Measurements from ENCODE around the gene ARRB1. TPM values are rescaled to one million over a fixed set of nuclear protein-coding genes. Genes with fewer than 3 reads are reported as not detected.

The ARRB1 gene
- total and polyA plus RNA-seq, 4 donors = 3.3 to 21.2 (median 12.5) TPM

GRCh38 chr11:75225794-75226193 lies 125.7 kb downstream of the ARRB1 start:
- no peak overlapping the region for H3K4me3 ChIP-seq (ENCODE audit: low read depth in 1 of 3, low read length in 3 of 3)
- H3K9me3 ChIP-seq (ENCODE audit: control insufficient read depth in 4 of 4, low read length in 3 of 4) = no peaks in the 10 kb centered on the region
- H3K27me3 ChIP-seq (ENCODE audit: control insufficient read depth in 4 of 4, insufficient read depth in 4 of 4, low read length in 3 of 4) = no peaks in the 10 kb centered on the region
- H3K9ac ChIP-seq (ENCODE audit: low read depth in 1 of 2, low read length in 2 of 2) = no peak overlapping the region
- 70% methylated on average over 4 of the region's 4 CpGs for WGBS
- no peak overlapping the region for H3K27ac ChIP-seq (ENCODE audit: low read depth in 1 of 2, low read length in 2 of 2)
- TF ChIP-seq HNF4A (conservative IDR thresholded peaks at IDR 0.05) (no peak), EGR1 (IDR thresholded peaks at IDR 0.05; ENCODE audit: low read depth in 2 of 2) (no peak), RXRA (IDR thresholded peaks at IDR 0.05) (no peak), NR2F2 (IDR thresholded peaks at IDR 0.05) (no peak), JUND (IDR thresholded peaks at IDR 0.05) (no peak), FOXA2 (IDR thresholded peaks at IDR 0.05) (no peak), ATF3 (IDR thresholded peaks at IDR 0.05) (no peak), FOXA1 (IDR thresholded peaks at IDR 0.05) (no peak), GABPA (IDR thresholded peaks at IDR 0.05 in 1 of 2, conservative IDR thresholded peaks at IDR 0.05 in 1 of 2) (no peak), TAF1 (conservative IDR thresholded peaks at IDR 0.05) (no peak), RAD21 (IDR thresholded peaks at IDR 0.05) (no peak)
- TF ChIP-seq, protein P1, sequence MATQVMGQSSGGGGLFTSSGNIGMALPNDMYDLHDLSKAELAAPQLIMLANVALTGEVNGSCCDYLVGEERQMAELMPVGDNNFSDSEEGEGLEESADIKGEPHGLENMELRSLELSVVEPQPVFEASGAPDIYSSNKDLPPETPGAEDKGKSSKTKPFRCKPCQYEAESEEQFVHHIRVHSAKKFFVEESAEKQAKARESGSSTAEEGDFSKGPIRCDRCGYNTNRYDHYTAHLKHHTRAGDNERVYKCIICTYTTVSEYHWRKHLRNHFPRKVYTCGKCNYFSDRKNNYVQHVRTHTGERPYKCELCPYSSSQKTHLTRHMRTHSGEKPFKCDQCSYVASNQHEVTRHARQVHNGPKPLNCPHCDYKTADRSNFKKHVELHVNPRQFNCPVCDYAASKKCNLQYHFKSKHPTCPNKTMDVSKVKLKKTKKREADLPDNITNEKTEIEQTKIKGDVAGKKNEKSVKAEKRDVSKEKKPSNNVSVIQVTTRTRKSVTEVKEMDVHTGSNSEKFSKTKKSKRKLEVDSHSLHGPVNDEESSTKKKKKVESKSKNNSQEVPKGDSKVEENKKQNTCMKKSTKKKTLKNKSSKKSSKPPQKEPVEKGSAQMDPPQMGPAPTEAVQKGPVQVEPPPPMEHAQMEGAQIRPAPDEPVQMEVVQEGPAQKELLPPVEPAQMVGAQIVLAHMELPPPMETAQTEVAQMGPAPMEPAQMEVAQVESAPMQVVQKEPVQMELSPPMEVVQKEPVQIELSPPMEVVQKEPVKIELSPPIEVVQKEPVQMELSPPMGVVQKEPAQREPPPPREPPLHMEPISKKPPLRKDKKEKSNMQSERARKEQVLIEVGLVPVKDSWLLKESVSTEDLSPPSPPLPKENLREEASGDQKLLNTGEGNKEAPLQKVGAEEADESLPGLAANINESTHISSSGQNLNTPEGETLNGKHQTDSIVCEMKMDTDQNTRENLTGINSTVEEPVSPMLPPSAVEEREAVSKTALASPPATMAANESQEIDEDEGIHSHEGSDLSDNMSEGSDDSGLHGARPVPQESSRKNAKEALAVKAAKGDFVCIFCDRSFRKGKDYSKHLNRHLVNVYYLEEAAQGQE (IDR thresholded peaks at IDR 0.05) = no peak
- no peaks in the 10 kb centered on the region for H3K36me3 ChIP-seq (ENCODE audit: control insufficient read depth in 4 of 4, insufficient read depth in 3 of 4, low read depth in 1 of 4, low read length in 3 of 4)
- no peaks in the 10 kb centered on the region for H3K4me1 ChIP-seq (ENCODE audit: control insufficient read depth in 4 of 4, insufficient read depth in 4 of 4, low read length in 3 of 4)
- DNase-seq (ENCODE audit: low spot score) = no peak

DNA sequence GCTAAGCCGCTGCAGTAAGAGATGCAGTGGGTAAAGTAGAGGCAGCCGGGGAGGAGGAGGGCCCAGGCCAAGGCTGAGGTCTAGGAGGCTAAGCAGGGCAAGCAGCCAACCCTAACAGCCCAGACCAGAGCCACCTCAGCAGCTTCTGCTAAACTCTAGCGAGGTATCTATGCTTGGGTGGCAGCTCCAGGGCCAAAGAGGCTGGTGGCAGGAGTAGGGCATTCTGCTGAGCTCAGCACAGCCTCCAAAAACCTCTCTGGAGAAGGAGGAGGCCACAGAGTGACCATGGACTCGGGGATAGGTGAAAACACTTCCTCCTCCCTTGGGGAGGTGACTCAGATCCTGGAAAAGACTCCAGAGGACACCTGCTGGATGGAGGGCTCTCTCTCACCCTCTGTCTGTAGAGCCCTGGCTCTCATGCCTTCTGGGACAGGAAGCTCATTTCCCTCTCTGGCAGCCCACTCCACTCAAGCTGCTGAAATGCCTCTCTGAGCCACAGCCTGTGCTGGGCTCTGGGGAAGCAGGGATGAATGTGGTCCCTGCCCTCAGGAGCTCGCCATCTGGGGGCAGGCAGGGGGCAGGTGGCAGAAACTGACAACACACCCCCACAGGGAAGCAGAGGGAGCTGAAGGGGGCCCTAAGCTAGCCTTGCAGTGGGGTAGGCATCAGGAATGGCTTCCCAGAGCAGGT lies 127.4 kb downstream of the ARRB1 start:
- 72% methylated on average over 5 of the region's 5 CpGs for WGBS

More for the DNA sequence above, 127.4 kb downstream of the ARRB1 start:
- no peak for DNase-seq (ENCODE audit: low spot score)
- TF ChIP-seq, protein P2, sequence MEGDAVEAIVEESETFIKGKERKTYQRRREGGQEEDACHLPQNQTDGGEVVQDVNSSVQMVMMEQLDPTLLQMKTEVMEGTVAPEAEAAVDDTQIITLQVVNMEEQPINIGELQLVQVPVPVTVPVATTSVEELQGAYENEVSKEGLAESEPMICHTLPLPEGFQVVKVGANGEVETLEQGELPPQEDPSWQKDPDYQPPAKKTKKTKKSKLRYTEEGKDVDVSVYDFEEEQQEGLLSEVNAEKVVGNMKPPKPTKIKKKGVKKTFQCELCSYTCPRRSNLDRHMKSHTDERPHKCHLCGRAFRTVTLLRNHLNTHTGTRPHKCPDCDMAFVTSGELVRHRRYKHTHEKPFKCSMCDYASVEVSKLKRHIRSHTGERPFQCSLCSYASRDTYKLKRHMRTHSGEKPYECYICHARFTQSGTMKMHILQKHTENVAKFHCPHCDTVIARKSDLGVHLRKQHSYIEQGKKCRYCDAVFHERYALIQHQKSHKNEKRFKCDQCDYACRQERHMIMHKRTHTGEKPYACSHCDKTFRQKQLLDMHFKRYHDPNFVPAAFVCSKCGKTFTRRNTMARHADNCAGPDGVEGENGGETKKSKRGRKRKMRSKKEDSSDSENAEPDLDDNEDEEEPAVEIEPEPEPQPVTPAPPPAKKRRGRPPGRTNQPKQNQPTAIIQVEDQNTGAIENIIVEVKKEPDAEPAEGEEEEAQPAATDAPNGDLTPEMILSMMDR (IDR thresholded peaks at IDR 0.05; ENCODE audit: low read depth, low read length, missing input control) = peak; percentile 6
- TF ChIP-seq, protein P1 (IDR thresholded peaks at IDR 0.05) = no peak
- TF ChIP-seq GABPA (IDR thresholded peaks at IDR 0.05 in 1 of 2, conservative IDR thresholded peaks at IDR 0.05 in 1 of 2) = no peak
- no peak for TF ChIP-seq HNF4A (conservative IDR thresholded peaks at IDR 0.05)
- no peak for TF ChIP-seq FOXA1 (IDR thresholded peaks at IDR 0.05)
- TF ChIP-seq HNF4G (IDR thresholded peaks at IDR 0.05) = no peak
- TF ChIP-seq NR2F2 (IDR thresholded peaks at IDR 0.05) = no peak
- no peak for TF ChIP-seq EGR1 (IDR thresholded peaks at IDR 0.05; ENCODE audit: low read depth in 2 of 2)
- TF ChIP-seq ATF3 (IDR thresholded peaks at IDR 0.05) = no peak
- TF ChIP-seq YY1 (IDR thresholded peaks at IDR 0.05) = no peak
- peak; percentile 6 to 23 for TF ChIP-seq RAD21 (IDR thresholded peaks at IDR 0.05)
- Histone ChIP-seq H3K9ac (ENCODE audit: low read depth in 1 of 2, low read length in 2 of 2) (no peak overlapping the region), H3K36me3 (ENCODE audit: control insufficient read depth in 4 of 4, insufficient read depth in 3 of 4, low read depth in 1 of 4, low read length in 3 of 4) (no peaks in the 10 kb centered on the region), H3K27ac (ENCODE audit: low read depth in 1 of 2, low read length in 2 of 2) (no peak overlapping the region), H3K9me3 (ENCODE audit: control insufficient read depth in 4 of 4, low read length in 3 of 4) (no peaks in the 10 kb centered on the region), H3K4me1 (ENCODE audit: control insufficient read depth in 4 of 4, insufficient read depth in 4 of 4, low read length in 3 of 4) (no peaks in the 10 kb centered on the region), H3K27me3 (ENCODE audit: control insufficient read depth in 4 of 4, insufficient read depth in 4 of 4, low read length in 3 of 4) (no peaks in the 10 kb centered on the region), H3K4me3 (ENCODE audit: low read depth in 1 of 3, low read length in 3 of 3) (no peak overlapping the region)
